PC-9 (cell line): Measurements from ENCODE around the gene AP2B1. TPM values are rescaled to one million over a fixed set of nuclear protein-coding genes. Genes with fewer than 3 reads are reported as not detected.

ENCODE experiments used
- BruUV-seq: library from RNA; stranded (reverse); fragments of 400-500 nt; replicated peaks from 2 replicates; lab custom pipeline; 2021; lab: Mats Ljungman, UMichigan
- CTCF ChIA-PET: fragments of 300-600 bp; sonication (Branson Sonifier 250); formaldehyde crosslinking; loops from one replicate; lab custom pipeline; 2022; ENCODE audit warnings: antibody characterized with exemption; lab: Charles Lee
- POLR2A ChIA-PET: fragments of 300-600 bp; sonication (Branson Sonifier 250); formaldehyde crosslinking; loops from one replicate; lab custom pipeline; 2022; ENCODE audit warnings: antibody characterized with exemption; ENCODE audit not compliant: unreplicated experiment; lab: Charles Lee
- DNase-seq, 2 experiments: peaks; one replicate each; pipeline versions ENCODE4 v3.0.0 to v3.0.0-alpha.2; 2015 to 2022; ENCODE audit warnings: mixed read lengths in 1 of 2
- H2AFZ ChIP-seq: fragments of 200-600 bp; sonication (generic); 2 replicates; pipeline ENCODE4 v1.8.1; 2017; ENCODE audit warnings: antibody characterized with exemption
- H3F3A ChIP-seq: fragments of 200-600 bp; sonication (generic); 2 replicates; pipeline ENCODE4 v1.8.1; 2017; ENCODE audit warnings: antibody characterized with exemption, mild to moderate bottlenecking, low read depth; ENCODE audit not compliant: insufficient read depth
- H3K27ac ChIP-seq: fragments of 200-600 bp; sonication (generic); 2 replicates; pipeline ENCODE4 v1.6.1; 2016; ENCODE audit warnings: mixed run types
- H3K27me3 ChIP-seq: fragments of 200-600 bp; sonication (generic); 2 replicates; pipeline ENCODE4 v1.6.1; 2016; ENCODE audit warnings: low read depth, mixed run types; ENCODE audit not compliant: insufficient read depth
- H3K36me3 ChIP-seq: fragments of 200-600 bp; sonication (generic); 2 replicates; pipeline ENCODE4 v1.6.1; 2016; ENCODE audit warnings: low read depth, mixed run types
- H3K4me1 ChIP-seq: fragments of 200-600 bp; sonication (generic); replicated peaks from 2 replicates; pipeline ENCODE4 v1.6.1; 2016; ENCODE audit warnings: mixed run types; ENCODE audit not compliant: insufficient read depth
- H3K4me2 ChIP-seq: fragments of 200-600 bp; sonication (generic); 2 replicates; pipeline ENCODE4 v1.6.1; 2017; ENCODE audit warnings: mixed run types
- H3K4me3 ChIP-seq: fragments of 200-600 bp; sonication (generic); 2 replicates; pipeline ENCODE4 v1.6.1; 2016; ENCODE audit warnings: mixed run types
- H3K79me2 ChIP-seq: fragments of 200-600 bp; sonication (generic); 2 replicates; pipeline ENCODE4 v1.6.1; 2017; ENCODE audit warnings: low read depth, mixed run types
- H3K9me2 ChIP-seq: fragments of 200-600 bp; sonication (generic); 2 replicates; pipeline ENCODE4 v1.8.1; 2017; ENCODE audit warnings: mild to moderate bottlenecking; ENCODE audit not compliant: insufficient read depth
- H3K9me3 ChIP-seq: fragments of 200-600 bp; sonication (generic); 2 replicates; pipeline ENCODE4 v1.8.1; 2016; ENCODE audit warnings: low read depth; ENCODE audit not compliant: insufficient read depth
- H4K20me1 ChIP-seq: fragments of 200-600 bp; sonication (generic); 2 replicates; pipeline ENCODE4 v1.8.1; 2017; ENCODE audit not compliant: insufficient read depth
- CTCF ChIP-seq: fragments of 200-600 bp; sonication (generic); conservative IDR thresholded peaks from 2 replicates; pipeline ENCODE4 v1.6.1; 2017; ENCODE audit warnings: mixed run types, antibody characterized with exemption, mild to moderate bottlenecking, moderate library complexity
- EZH2 ChIP-seq: fragments of 200-600 bp; sonication (generic); IDR thresholded peaks from 2 replicates; pipeline ENCODE4 v1.8.0; 2017; ENCODE audit warnings: antibody characterized with exemption, low read depth
- intact Hi-C: fragments of 100-400 bp; cut with micrococcal nuclease; formaldehyde crosslinking; loops from one replicate; pipeline ENCODE4 v1.10.0; 2022; ENCODE audit not compliant: unreplicated experiment
- total RNA-seq: library from RNA; stranded (reverse); gene quantifications from 2 replicates; pipeline ENCODE4 v1.2.3, GENCODE V29; 2021

Gene AP2B1
- total RNA-seq, 1 experiment from 2014 or later: 186 TPM

- Histone ChIP-seq H4K20me1 (peaks cover 20% of the 10 kb centered on the region), H3K4me3 (peak overlapping the region; percentile 97), H3K4me2 (peak overlapping the region; percentile 90), H3K36me3 (no peaks in the 10 kb centered on the region), H3K9me3 (no peaks in the 10 kb centered on the region), H3K79me2 (peaks cover 54% of the 10 kb centered on the region), H2AFZ (no peak overlapping the region), H3K4me1 (peaks cover 16% of the 10 kb centered on the region), H3K27me3 (no peaks in the 10 kb centered on the region), H3K27ac (peak overlapping the region; percentile 92), H3F3A (peaks cover 23% of the 10 kb centered on the region), H3K9me2 (no peaks in the 10 kb centered on the region)
- intact Hi-C loops: no loop called here
- POLR2A ChIA-PET: no interaction called here
- no TSS peak for BruUV-seq
- CTCF ChIA-PET: no interaction called here
- peak; percentile 22 to 99 for DNase-seq
- TF ChIP-seq EZH2 (no peak), CTCF (no peak)
Measured at GRCh38 chr17:35588196-35588920, 1.2 kb downstream of the AP2B1 start.

GRCh38 chr17:35596072-35596471 lies 8.9 kb downstream of the AP2B1 start:
- Histone ChIP-seq H3F3A (no peaks in the 10 kb centered on the region), H3K27me3 (no peaks in the 10 kb centered on the region), H4K20me1 (peaks cover 20% of the 10 kb centered on the region), H3K4me2 (no peak overlapping the region), H3K79me2 (peaks cover 19% of the 10 kb centered on the region), H3K4me1 (no peaks in the 10 kb centered on the region), H3K9me2 (no peaks in the 10 kb centered on the region), H3K27ac (no peak overlapping the region), H2AFZ (no peak overlapping the region), H3K9me3 (no peaks in the 10 kb centered on the region), H3K36me3 (peaks cover 32% of the 10 kb centered on the region), H3K4me3 (no peak overlapping the region)
- ChIA-PET CTCF (no interaction called here), POLR2A (no interaction called here)
- no peak for TF ChIP-seq CTCF
- TF ChIP-seq EZH2: no peak
- no TSS peak for BruUV-seq
- intact Hi-C loops: no loop called here
- no peak for DNase-seq

GRCh38 chr17:35596530-35597233 lies 9.6 kb downstream of the AP2B1 start:
- no peak for DNase-seq

More at GRCh38 chr17:35596530-35597233, 9.6 kb downstream of the AP2B1 start:
- peaks cover 32% of the 10 kb centered on the region for H3K36me3 ChIP-seq
- ChIA-PET CTCF (no interaction called here), POLR2A (interaction anchor here (0.6 kb wide), 1 partner anchor 10 kb away, joined by 3 read pairs; the partner anchor contains the start of gene AP2B1)
- no peak overlapping the region for H3K4me3 ChIP-seq
- H3K79me2 ChIP-seq: peaks cover 13% of the 10 kb centered on the region
- no peaks in the 10 kb centered on the region for H3K9me2 ChIP-seq
- no peak for TF ChIP-seq EZH2
- no peak for TF ChIP-seq CTCF
- H3F3A ChIP-seq: no peaks in the 10 kb centered on the region
- H3K4me1 ChIP-seq: no peaks in the 10 kb centered on the region
- no peak overlapping the region for H3K27ac ChIP-seq
- no TSS peak for BruUV-seq
- no peaks in the 10 kb centered on the region for H3K27me3 ChIP-seq
- H2AFZ ChIP-seq: no peak overlapping the region
- H3K4me2 ChIP-seq: no peak overlapping the region
- peaks cover 24% of the 10 kb centered on the region for H4K20me1 ChIP-seq
- no peaks in the 10 kb centered on the region for H3K9me3 ChIP-seq
- intact Hi-C loops: no loop called here
